K562 (cell line): ENCODE data around the gene SH2B2. TPM values are rescaled to one million over a fixed set of nuclear protein-coding genes. Genes with fewer than 3 reads are reported as not detected.
A peak's percentile ranks its signal among the peaks of the same experiment; 100 is the strongest.

Source experiments
- ATAC-seq: fragments of 200-7000 bp; cut with Tn5 transposase; 3 replicates; pipeline ENCODE4 v1.9.1; 2020; ENCODE audit warnings: moderate library complexity
- BruUV-seq: library from RNA; stranded (reverse); fragments of 400-500 nt; replicated peaks from 2 replicates; lab custom pipeline; 2021; lab: Mats Ljungman, UMichigan
- CTCF ChIA-PET: fragments of 300-600 bp; formaldehyde crosslinking; extraction: SDS; loops from one replicate; lab custom pipeline; 2021; ENCODE audit warnings: low intra/inter-chr PET ratio; lab: Yijun Ruan, JAX
- POLR2A ChIA-PET: fragments of 300-600, 350-650 bp; sonication (Branson Sonifier 250); formaldehyde crosslinking; extraction: SDS; loops from one replicate; lab custom pipeline; 2021; ENCODE audit warnings: antibody characterized with exemption, inconsistent platforms; lab: Yijun Ruan, JAX
- DNase-seq, 4 experiments: peaks; one replicate each; pipeline versions ENCODE4 v3.0.0 to v3.0.0-alpha.2; 2011 to 2018; ENCODE audit warnings: low spot score in 3 of 4, mixed read lengths in 3 of 4; ENCODE audit errors: extremely low read depth in 1 of 4
- FAIRE-seq: peaks from 2 replicates; lab custom pipeline; 2011; peaks lifted over from hg19 to GRCh38; lab: Jason Lieb, UNC
- H2AFZ ChIP-seq: 2 replicates; pipeline ENCODE4 v1.6.0; 2011; ENCODE audit warnings: low read depth, low read length, control low read depth, inconsistent platforms
- H3K27ac ChIP-seq: fragments of 200-600 bp; 3 replicates; pipeline ENCODE4 v1.8.0; 2011; ENCODE audit warnings: low read depth, mild to moderate bottlenecking, control low read depth, inconsistent platforms, low read length, moderate library complexity, mixed read lengths; ENCODE audit errors: extremely low read depth
- H3K27me3 ChIP-seq, 2 experiments: fragments of 300-600 bp in 1 of 2; 2 replicates in 1 of 2; 3 replicates in 1 of 2; pipeline versions ENCODE4 v1.6.0 to v1.8.0; 2011; ENCODE audit warnings: inconsistent platforms in 2 of 2, low read length in 2 of 2, mild to moderate bottlenecking in 1 of 2, mixed read lengths in 1 of 2, moderate library complexity in 1 of 2; ENCODE audit not compliant: control insufficient read depth in 2 of 2, insufficient read depth in 2 of 2
- H3K36me3 ChIP-seq: fragments of 300-600 bp; 3 replicates; pipeline ENCODE4 v1.8.0; 2011; ENCODE audit warnings: mild to moderate bottlenecking, low read length, inconsistent platforms; ENCODE audit not compliant: control insufficient read depth, insufficient read depth
- H3K4me1 ChIP-seq, 2 experiments: fragments of 200-600 bp in 1 of 2; replicated peaks in 1 of 2; 2 replicates in 1 of 2; 3 replicates in 1 of 2; pipeline versions ENCODE4 v1.5.1 to v1.8.0; 2011; ENCODE audit warnings: inconsistent platforms in 2 of 2, low read length in 2 of 2, mild to moderate bottlenecking in 1 of 2, mixed read lengths in 1 of 2, moderate library complexity in 1 of 2; ENCODE audit not compliant: control insufficient read depth in 2 of 2, insufficient read depth in 2 of 2
- H3K4me2 ChIP-seq: 2 replicates; pipeline ENCODE4 v1.6.1; 2011; ENCODE audit warnings: low read length, control low read depth, inconsistent platforms, mixed read lengths; ENCODE audit not compliant: insufficient read depth
- H3K4me3 ChIP-seq: fragments of 200-600 bp; sonication (generic), shearing (Covaris generic); 2 replicates; pipeline ENCODE4 v1.5.1; 2016; ENCODE audit warnings: control low read depth, inconsistent platforms
- H3K79me2 ChIP-seq: fragments of 200-600 bp; 3 replicates; pipeline ENCODE4 v1.8.0; 2011; ENCODE audit warnings: low read length, inconsistent platforms; ENCODE audit not compliant: control insufficient read depth, insufficient read depth
- H3K9ac ChIP-seq, 2 experiments: 2 replicates each; pipeline versions ENCODE4 v1.6.0 to v1.6.1; 2011; ENCODE audit warnings: low read depth in 2 of 2, low read length in 2 of 2, control low read depth in 1 of 2, inconsistent platforms in 1 of 2, mild to moderate bottlenecking in 1 of 2, mixed read lengths in 1 of 2; ENCODE audit not compliant: insufficient read depth in 1 of 2
- H3K9me1 ChIP-seq: one replicate; pipeline ENCODE4 v1.6.0; 2011; ENCODE audit warnings: inconsistent platforms, mild to moderate bottlenecking, low read length, moderate library complexity; ENCODE audit not compliant: control insufficient read depth, insufficient read depth
- H3K9me3 ChIP-seq: replicated peaks from 2 replicates; pipeline ENCODE4 v1.5.1; 2011; ENCODE audit warnings: low read depth, low read length, inconsistent platforms; ENCODE audit not compliant: control insufficient read depth, insufficient read depth
- H4K20me1 ChIP-seq: replicated peaks from 2 replicates; pipeline ENCODE4 v1.6.1; 2011; ENCODE audit warnings: low read length, inconsistent platforms, mixed read lengths; ENCODE audit not compliant: control insufficient read depth, insufficient read depth
- ARID1B ChIP-seq: fragments of 450-650 bp; IDR thresholded peaks from 2 replicates; pipeline ENCODE4 v1.6.1; 2016; ENCODE audit warnings: antibody characterized with exemption, mild to moderate bottlenecking, inconsistent platforms
- CBFA2T3 ChIP-seq: fragments of 450-650 bp; IDR thresholded peaks from 2 replicates; pipeline ENCODE4 v1.6.1; 2017
- CHD1 ChIP-seq: fragments of 200-600 bp; sonication (generic); IDR thresholded peaks from one replicate; pipeline ENCODE4 v1.6.1; 2012; ENCODE audit warnings: mild to moderate bottlenecking, moderate library complexity, low read length, inconsistent platforms
- DIDO1 ChIP-seq: fragments of 450-650 bp; IDR thresholded peaks from 2 replicates; pipeline ENCODE4 v1.6.1; 2016; ENCODE audit warnings: low read depth, missing biosample characterization, missing genetic modification characterization
- KLF13 ChIP-seq: fragments of 450-650 bp; IDR thresholded peaks from 2 replicates; pipeline ENCODE4 v1.6.1; 2016; ENCODE audit warnings: missing genetic modification characterization, low read depth, mild to moderate bottlenecking, missing compliant biosample characterization, moderate library complexity, borderline replicate concordance
- NR1H2 ChIP-seq: sonication (generic); formaldehyde crosslinking; IDR thresholded peaks from 2 replicates; pipeline ENCODE4 v1.4.0; 2020; ENCODE audit warnings: mild to moderate bottlenecking, missing genetic modification reagents
- PCBP2 ChIP-seq: fragments of 200-400 bp; formaldehyde crosslinking; IDR thresholded peaks from 2 replicates; pipeline ENCODE4 v1.6.1; 2018; ENCODE audit warnings: low read length, low read depth, mild to moderate bottlenecking, moderate library complexity; ENCODE audit not compliant: poor library complexity, severe bottlenecking
- PHB2 ChIP-seq: fragments of 450-650 bp; IDR thresholded peaks from 2 replicates; pipeline ENCODE4 v1.6.1; 2017; ENCODE audit warnings: low read depth
- POLR3G ChIP-seq: IDR thresholded peaks from 2 replicates; pipeline ENCODE4 v1.6.1; 2011; ENCODE audit not compliant: insufficient read length, insufficient replicate concordance; ENCODE audit errors: extremely low read depth
- PREB ChIP-seq: sonication (generic); formaldehyde crosslinking; IDR thresholded peaks from 2 replicates; pipeline ENCODE4 v1.8.1; 2023; ENCODE audit warnings: mild to moderate bottlenecking, missing genetic modification reagents
- SMARCA4 ChIP-seq: fragments of 450-650 bp; IDR thresholded peaks from 2 replicates; pipeline ENCODE4 v1.6.1; 2016
- SMARCB1 ChIP-seq: IDR thresholded peaks from 2 replicates; pipeline ENCODE4 v1.6.1; 2011; ENCODE audit warnings: improper control_type of control experiment, low read depth; ENCODE audit not compliant: insufficient read length
- SRSF3 ChIP-seq: fragments of 200-400 bp; formaldehyde crosslinking; IDR thresholded peaks from 2 replicates; pipeline ENCODE4 v1.6.1; 2016; ENCODE audit warnings: mild to moderate bottlenecking, low read length, moderate library complexity; ENCODE audit not compliant: insufficient read depth
- SRSF9 ChIP-seq: fragments of 200-400 bp; formaldehyde crosslinking; IDR thresholded peaks from 2 replicates; pipeline ENCODE4 v1.6.1; 2017; ENCODE audit warnings: low read depth, low read length, borderline replicate concordance
- ZBTB8A ChIP-seq: fragments of 450-650 bp; IDR thresholded peaks from 2 replicates; pipeline ENCODE4 v1.6.1; 2018; ENCODE audit warnings: mild to moderate bottlenecking, moderate library complexity; ENCODE audit not compliant: partially characterized antibody
- ZFX ChIP-seq: sonication (generic); formaldehyde crosslinking; IDR thresholded peaks from 2 replicates; pipeline ENCODE4 v1.8.0; 2022; ENCODE audit warnings: mild to moderate bottlenecking, missing genetic modification reagents, moderate library complexity
- ZNF274 ChIP-seq: IDR thresholded peaks from 2 replicates; pipeline ENCODE4 v1.6.1; 2011; ENCODE audit warnings: low read depth, mild to moderate bottlenecking, low read length, moderate library complexity, borderline replicate concordance
- ZNF668 ChIP-seq: fragments of 250-450 bp; sonication (Bioruptor Pico); IDR thresholded peaks from 2 replicates; pipeline ENCODE4 v1.8.0; 2022; ENCODE audit warnings: mild to moderate bottlenecking, inconsistent platforms
- ZNF766 ChIP-seq: fragments of 200-800 bp; sonication (Bioruptor generic); conservative IDR thresholded peaks from 2 replicates; pipeline ENCODE4 v1.6.1; 2016; ENCODE audit warnings: missing genetic modification characterization, missing compliant biosample characterization
- ZNF77 ChIP-seq: fragments of 250-450 bp; sonication (Bioruptor Pico); IDR thresholded peaks from 2 replicates; pipeline ENCODE4 v1.5.0; 2020
- WGBS: fragments of 100-300 bp; shearing (Covaris generic); methylation state at CpG from one replicate; pipeline ENCODE4 v1.1.6; 2016; ENCODE audit warnings: low coverage, mixed read lengths; ENCODE audit not compliant: insufficient coverage; ENCODE audit errors: missing lambda C conversion rate; 5-methylcytosine and 5-hydroxymethylcytosine counted together
- in situ Hi-C: fragments of 300-500 bp; cut with MboI; formaldehyde crosslinking; loops from 4 replicates; pipeline ENCODE4 v1.15.0; 2018; ENCODE audit warnings: inconsistent platforms, mixed read lengths
- intact Hi-C: fragments of 100-400 bp; cut with micrococcal nuclease; formaldehyde crosslinking; loops from 2 replicates; pipeline ENCODE4 v1.14.2; 2022
- polyA plus RNA-seq, 8 experiments: library from polyadenylated mRNA; depleted of rRNA in 4 of 8; stranded (reverse) in 5 of 8; unstranded in 3 of 8; fragments of >200 nt; fragmentation: Nextera tagmentation in 2 of 8; fragmentation: Illumina TruSeq in 1 of 8; extraction: Ambion mirVana in 2 of 8; extraction: Trizol in 1 of 8; gene quantifications; 2 replicates each; pipeline versions ENCODE4 v1.2.1 to v1.2.3, GENCODE V29; 2011 to 2014; ENCODE audit warnings: inconsistent platforms in 1 of 8, missing spikeins in 1 of 8
- total RNA-seq, 7 experiments: library from RNA; depleted of rRNA in 6 of 7; stranded (reverse); fragments of >200 nt in 6 of 7; fragmentation: Illumina TruSeq in 2 of 7; extraction: Trizol in 2 of 7; gene quantifications; 2 replicates each; pipeline versions ENCODE4 v1.2.1 to v1.2.3, GENCODE V29; 2011 to 2021; ENCODE audit warnings: low replicate concordance in 1 of 7

The SH2B2 gene
- total and polyA plus RNA-seq, 9 of the 15 experiments (the other 6 are each of a cell fraction or from before 2014, with no cell fraction given), result 0.03 to 0.89 (median 0.07) TPM; not detected in 4

DNA sequence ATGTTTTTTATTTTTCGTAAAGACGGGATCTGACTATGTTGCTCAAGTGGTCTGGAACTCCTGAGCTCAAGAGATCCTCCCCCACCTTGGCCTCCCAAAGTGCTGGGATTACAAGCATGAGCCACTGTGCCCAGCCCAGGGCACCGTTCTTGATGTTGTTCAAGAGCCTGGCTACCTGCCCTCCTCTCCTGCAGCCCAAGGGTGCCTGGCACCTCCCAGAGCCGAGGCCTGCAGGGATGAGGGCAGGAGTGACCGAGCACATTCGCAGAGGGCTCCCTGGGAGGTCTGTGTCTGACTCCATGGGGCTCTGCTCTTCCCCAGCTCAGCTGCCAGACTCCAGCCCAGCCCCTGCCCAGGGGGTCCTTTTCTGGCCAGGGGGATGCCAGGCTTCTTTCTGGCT is 15.4 kb downstream of the SH2B2 start:
- Histone ChIP-seq H3K27me3 (peaks cover 40 to 87% of the 10 kb centered on the region in 2 experiments; a peak in 4 of 5 replicates), H3K79me2 (no peaks in the 10 kb centered on the region), H3K9me1 (no peaks in the 10 kb centered on the region), H3K9me3 (no peaks in the 10 kb centered on the region), H3K9ac (0 out of 4 replicates have a peak overlapping the region, but pooled peaks of 1 of the 2 experiments have one; percentile 8), H3K4me1 (peaks cover 0 to 24% of the 10 kb centered on the region in 2 experiments; a peak in 2 of 5 replicates), H3K36me3 (no peaks in the 10 kb centered on the region), H3K4me2 (no peak overlapping the region)
- no peak for DNase-seq
- POLR2A ChIA-PET, result no interaction called here
- TF ChIP-seq ZNF668 (CRISPR knock-in tag), result no peak
- no peak for TF ChIP-seq SMARCA4
- no peak for TF ChIP-seq SMARCB1
- no peak for TF ChIP-seq ZNF766 (CRISPR knock-in tag)
- no peak for TF ChIP-seq CHD1
- no peak for TF ChIP-seq NR1H2
- no peak for TF ChIP-seq ZNF274
- TF ChIP-seq SRSF3, result no peak
- TF ChIP-seq PHB2, result no peak
- no peak for TF ChIP-seq SRSF9
- no peak for TF ChIP-seq ZBTB8A
- TF ChIP-seq DIDO1 (tag), result no peak
- TF ChIP-seq PREB (CRISPR knock-in tag), result no peak
- no peak for TF ChIP-seq ZFX (CRISPR knock-in tag)
- no peak for TF ChIP-seq ARID1B
- TF ChIP-seq PCBP2, result no peak
- TF ChIP-seq CBFA2T3, result no peak
- no peak for TF ChIP-seq POLR3G
- TF ChIP-seq KLF13 (tag), result no peak
- no peak for TF ChIP-seq ZNF77 (CRISPR knock-in tag)
- TF ChIP-seq, all 486 proteins: peak for 0
- H3K4me3 ChIP-seq, result no peak overlapping the region
- H3K27ac ChIP-seq, result no peak overlapping the region
- ATAC-seq (no peak), FAIRE-seq (no peak)
- CTCF ChIA-PET, result no interaction called here
- no TSS peak for BruUV-seq
- H2AFZ ChIP-seq, result no peak overlapping the region
- peaks cover 4% of the 10 kb centered on the region; the same call in 1 of the 2 replicates for H4K20me1 ChIP-seq
- in situ Hi-C loops, result loop anchor here (25.0 kb wide), 1 partner anchor 360 kb away; the partner anchor contains the start of genes POLR2J2 and SPDYE2B
- intact Hi-C loops, result no loop called here
- WGBS, result 0% methylated on average over 6 of the region's 6 CpGs
